ENCODE measurements around the gene RGSL1.

RGSL1 gene

DNA sequence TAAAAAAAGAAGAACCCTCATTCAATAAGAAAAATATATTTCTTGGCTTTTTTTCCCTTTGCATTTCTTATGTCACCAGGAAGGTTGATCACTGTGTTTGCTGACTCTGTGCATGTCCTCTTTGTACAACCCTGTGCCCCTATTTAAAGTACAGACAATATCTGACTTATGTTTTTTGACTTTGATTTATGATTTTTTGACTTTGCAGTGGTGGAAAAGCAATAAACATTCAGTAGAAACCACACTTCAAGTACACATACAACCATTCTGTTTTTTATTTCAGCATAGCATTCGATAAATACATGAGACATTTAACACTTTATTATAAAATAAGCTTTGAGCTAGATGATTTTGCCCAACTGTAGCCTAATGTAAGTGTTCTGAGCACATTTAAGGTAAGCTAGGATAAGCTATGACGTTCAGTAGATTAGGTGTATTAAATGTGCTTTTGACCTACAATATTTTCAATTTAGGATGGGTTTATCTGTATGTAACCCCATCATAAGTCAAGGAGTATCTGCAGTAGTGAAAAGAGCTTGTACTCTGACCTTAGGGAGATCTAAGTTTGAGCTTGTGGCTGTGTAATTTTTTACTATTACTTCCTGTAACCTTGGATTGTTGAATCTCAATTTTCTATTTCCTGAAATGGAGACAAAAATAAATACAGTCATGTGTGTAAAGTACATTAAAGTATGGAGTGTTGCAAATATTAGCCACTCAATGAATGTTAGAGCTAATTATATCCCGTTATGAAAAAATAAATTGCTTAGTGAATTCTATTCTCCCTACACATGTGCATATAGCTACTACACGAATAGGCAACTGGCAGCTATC lies 137.9 kb downstream of the RGSL1 start:
- TF ChIP-seq POLR2AphosphoS5 (IDR thresholded peaks at IDR 0.05; ENCODE audit: low read depth, low read length) (no peak), SIN3A (IDR thresholded peaks at IDR 0.05; ENCODE audit: borderline replicate concordance, insufficient read depth, low read length) (no peak)
- TF ChIP-seq, protein P1, sequence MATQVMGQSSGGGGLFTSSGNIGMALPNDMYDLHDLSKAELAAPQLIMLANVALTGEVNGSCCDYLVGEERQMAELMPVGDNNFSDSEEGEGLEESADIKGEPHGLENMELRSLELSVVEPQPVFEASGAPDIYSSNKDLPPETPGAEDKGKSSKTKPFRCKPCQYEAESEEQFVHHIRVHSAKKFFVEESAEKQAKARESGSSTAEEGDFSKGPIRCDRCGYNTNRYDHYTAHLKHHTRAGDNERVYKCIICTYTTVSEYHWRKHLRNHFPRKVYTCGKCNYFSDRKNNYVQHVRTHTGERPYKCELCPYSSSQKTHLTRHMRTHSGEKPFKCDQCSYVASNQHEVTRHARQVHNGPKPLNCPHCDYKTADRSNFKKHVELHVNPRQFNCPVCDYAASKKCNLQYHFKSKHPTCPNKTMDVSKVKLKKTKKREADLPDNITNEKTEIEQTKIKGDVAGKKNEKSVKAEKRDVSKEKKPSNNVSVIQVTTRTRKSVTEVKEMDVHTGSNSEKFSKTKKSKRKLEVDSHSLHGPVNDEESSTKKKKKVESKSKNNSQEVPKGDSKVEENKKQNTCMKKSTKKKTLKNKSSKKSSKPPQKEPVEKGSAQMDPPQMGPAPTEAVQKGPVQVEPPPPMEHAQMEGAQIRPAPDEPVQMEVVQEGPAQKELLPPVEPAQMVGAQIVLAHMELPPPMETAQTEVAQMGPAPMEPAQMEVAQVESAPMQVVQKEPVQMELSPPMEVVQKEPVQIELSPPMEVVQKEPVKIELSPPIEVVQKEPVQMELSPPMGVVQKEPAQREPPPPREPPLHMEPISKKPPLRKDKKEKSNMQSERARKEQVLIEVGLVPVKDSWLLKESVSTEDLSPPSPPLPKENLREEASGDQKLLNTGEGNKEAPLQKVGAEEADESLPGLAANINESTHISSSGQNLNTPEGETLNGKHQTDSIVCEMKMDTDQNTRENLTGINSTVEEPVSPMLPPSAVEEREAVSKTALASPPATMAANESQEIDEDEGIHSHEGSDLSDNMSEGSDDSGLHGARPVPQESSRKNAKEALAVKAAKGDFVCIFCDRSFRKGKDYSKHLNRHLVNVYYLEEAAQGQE (IDR thresholded peaks at IDR 0.05; ENCODE audit: insufficient read depth in 1 of 2, low read depth in 2 of 2, low read length in 2 of 2), result no peak

DNA sequence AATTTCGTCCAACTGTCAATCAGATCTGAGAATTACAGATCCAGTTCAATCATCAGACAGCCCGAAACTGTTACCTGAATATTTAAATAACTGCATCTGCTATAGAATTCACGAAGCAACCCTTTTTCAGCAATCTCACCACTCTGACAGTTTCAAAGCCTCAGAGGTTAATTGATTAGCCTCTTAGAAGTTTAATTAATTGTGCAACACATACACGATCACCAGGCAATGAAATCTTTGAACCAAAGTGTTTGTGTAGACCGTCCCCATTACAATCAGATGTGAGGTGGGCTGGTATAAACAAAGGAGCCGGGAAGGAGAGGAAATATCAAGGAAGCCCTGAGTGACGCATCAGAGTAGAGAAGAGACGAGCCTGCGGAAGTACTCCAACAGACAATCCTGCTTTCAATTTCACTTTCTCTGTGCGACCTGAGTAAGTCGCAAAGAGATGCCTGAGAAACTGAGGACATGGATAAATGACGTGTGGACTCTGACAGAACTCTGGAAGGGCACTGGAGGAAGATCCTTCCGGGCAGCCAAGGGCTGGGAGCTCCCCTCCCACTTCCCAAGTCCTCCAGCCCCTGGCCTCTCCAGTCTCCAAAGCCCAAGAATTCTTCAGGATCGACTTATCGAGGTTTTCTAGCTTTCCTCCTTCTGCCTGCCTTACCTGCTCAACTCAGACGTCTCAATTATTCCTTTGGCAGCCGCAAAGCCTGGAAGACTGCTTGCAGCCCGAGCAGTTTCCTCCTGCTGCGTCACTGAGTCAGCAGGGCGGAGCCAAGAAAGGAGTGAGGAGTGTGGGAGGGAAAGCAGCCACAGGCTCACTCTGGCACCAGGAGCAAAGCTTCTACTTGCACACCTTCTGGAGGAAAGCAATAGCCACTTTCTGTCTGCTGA lies 138.8 kb downstream of the RGSL1 start, which contains the start of gene RNASEL:
Gene RNASEL, minus strand, starts transcription at position 757 of the 897 bp plus-strand sequence. CDS start 2,450 bp downstream, outside the sequence.
- TF ChIP-seq POLR2AphosphoS5 (IDR thresholded peaks at IDR 0.05; ENCODE audit: low read depth, low read length), result peak; percentile 67; the same call in 1 of the 2 replicates
- TF ChIP-seq SIN3A (IDR thresholded peaks at IDR 0.05; ENCODE audit: borderline replicate concordance, insufficient read depth, low read length), result peak; percentile 48; the same call in 1 of the 2 replicates
- no peak for TF ChIP-seq TAF1 (IDR thresholded peaks at IDR 0.05; ENCODE audit: borderline replicate concordance, insufficient read depth, low read length)
- TF ChIP-seq, protein P1 (IDR thresholded peaks at IDR 0.05; ENCODE audit: insufficient read depth in 1 of 2, low read depth in 2 of 2, low read length in 2 of 2), result no peak

DNA sequence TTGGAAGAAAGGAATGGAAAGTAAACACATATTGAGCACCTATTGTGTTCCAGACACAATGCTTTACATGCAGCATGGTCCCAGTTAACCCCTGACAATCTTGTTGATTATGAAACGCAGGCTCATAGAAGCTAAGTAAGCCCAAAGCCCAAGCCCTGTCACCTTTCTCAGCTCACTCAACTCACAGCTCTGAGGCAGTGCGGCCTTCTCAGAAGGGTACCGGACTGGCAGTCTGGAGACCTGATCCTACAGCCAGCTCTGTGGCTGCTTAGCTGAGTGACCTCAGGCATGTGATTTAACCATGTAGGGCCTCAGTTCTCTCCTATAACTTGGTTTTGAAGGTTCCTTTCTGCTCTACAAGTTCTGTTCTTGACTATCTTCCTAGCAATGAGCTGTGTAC lies 139.6 kb downstream of the RGSL1 start:
- TF ChIP-seq FOXP2 (optimal IDR thresholded peaks at IDR 0.05; ENCODE audit: borderline replicate concordance, extremely low read depth, extremely low read length, insufficient read depth) (no peak), TAF1 (IDR thresholded peaks at IDR 0.05; ENCODE audit: borderline replicate concordance, insufficient read depth, low read length) (no peak), POLR2AphosphoS5 (IDR thresholded peaks at IDR 0.05; ENCODE audit: low read depth, low read length) (no peak), SIN3A (IDR thresholded peaks at IDR 0.05; ENCODE audit: borderline replicate concordance, insufficient read depth, low read length) (no peak)
- TF ChIP-seq, protein P1 (IDR thresholded peaks at IDR 0.05; ENCODE audit: insufficient read depth in 1 of 2, low read depth in 2 of 2, low read length in 2 of 2), result no peak

DNA sequence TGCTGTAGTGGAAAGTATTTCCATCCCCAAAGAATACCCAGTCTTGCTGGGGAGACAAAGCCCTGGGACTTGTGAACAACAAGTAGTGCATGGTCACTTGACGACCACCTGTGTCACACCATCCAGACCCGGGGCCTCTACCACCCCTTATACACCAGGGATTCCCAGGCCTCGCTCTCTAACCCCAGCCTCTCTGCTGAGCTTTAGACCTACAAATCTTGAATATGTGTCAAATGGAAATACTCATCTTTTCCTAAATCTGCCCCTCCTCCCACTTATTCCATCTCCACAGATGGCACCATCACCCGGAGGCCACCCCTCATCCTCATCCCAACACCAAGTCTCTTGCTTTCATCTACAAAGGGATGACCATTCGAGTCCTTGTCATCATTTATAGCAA lies 140.0 kb downstream of the RGSL1 start:
- TF ChIP-seq, protein P1 (IDR thresholded peaks at IDR 0.05; ENCODE audit: insufficient read depth in 1 of 2, low read depth in 2 of 2, low read length in 2 of 2), result no peak
- TF ChIP-seq SIN3A (IDR thresholded peaks at IDR 0.05; ENCODE audit: borderline replicate concordance, insufficient read depth, low read length) (no peak), POLR2AphosphoS5 (IDR thresholded peaks at IDR 0.05; ENCODE audit: low read depth, low read length) (no peak), FOXP2 (optimal IDR thresholded peaks at IDR 0.05; ENCODE audit: borderline replicate concordance, extremely low read depth, extremely low read length, insufficient read depth) (no peak), TAF1 (IDR thresholded peaks at IDR 0.05; ENCODE audit: borderline replicate concordance, insufficient read depth, low read length) (no peak)
